IPS DF 19.7 (cell line): ENCODE data around the gene NAP1L4.
"Not testable (repeated sequence)": the region's sequence is repeated elsewhere in the genome, so short reads cannot be mapped to it uniquely, and the experiment has no call there.

ENCODE experiments used
- DNase-seq: peaks from one replicate; pipeline ENCODE4 v3.0.0-alpha.2; 2013; ENCODE audit warnings: low read depth, low spot score

The NAP1L4 gene

DNA sequence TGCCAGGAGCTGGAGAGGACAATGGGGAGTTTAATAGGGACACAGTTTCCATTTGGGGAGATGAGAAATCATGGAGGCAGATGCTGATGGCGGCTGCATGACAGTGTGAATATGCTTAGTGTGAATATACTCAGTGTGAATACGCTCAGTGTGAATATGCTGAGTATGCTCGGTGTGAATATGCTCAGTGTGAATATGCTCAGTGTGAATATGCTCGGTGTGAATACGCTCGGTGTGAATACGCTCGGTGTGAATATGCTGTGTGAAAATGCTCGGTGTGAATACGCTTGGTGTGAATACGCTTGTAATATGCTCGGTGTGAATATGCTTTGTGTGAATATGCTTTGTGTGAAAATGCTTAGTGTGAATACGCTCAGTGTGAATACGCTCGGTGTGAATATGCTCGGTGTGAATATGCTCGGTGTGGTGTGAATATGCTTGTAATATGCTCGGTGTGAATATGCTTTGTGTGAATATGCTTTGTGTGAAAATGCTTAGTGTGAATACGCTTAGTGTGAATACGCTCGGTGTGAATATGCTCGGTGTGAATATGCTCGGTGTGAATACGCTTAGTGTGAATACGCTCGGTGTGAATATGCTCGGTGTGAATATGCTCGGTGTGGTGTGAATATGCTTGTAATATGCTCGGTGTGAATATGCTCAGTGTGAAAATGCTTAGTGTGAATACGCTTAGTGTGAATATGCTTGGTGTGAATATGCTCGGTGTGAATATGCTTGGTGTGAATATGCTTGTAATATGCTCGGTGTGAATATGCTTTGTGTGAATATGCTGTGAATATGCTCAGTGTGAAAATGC lies 54.3 kb downstream of the NAP1L4 start:
- DNase-seq = not testable (repeated sequence)

DNA sequence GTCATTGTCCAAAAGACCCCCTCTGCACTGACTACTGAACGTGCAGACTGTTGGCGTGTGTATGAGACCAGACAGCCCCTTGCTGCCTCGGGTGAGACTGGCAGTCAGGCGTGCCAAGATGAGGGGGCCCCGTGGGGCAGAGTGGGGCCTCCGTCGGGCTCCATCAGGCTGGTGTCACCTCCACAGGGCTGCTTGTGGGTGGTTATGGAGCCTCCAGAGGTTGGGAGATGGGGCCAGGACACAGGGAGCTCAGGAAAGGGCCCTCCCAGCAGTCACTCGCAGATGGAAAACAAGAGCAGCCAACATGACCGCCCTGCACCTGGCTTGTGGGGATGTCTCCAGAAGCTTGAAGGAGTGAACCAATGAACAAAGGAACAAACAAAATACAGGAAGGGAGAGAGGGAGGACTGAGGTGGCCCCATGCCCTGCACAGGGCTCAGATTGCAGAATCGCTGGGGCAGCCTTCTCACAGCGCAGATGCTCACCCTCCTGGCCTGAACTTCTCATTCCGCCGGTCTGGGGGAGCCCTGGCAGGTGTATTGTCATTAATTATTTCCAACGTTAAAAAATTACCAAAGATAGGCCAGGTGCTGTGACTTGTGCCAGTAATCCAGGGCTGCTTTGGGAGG lies 57.4 kb downstream of the NAP1L4 start:
- DNase-seq = no peak

DNA sequence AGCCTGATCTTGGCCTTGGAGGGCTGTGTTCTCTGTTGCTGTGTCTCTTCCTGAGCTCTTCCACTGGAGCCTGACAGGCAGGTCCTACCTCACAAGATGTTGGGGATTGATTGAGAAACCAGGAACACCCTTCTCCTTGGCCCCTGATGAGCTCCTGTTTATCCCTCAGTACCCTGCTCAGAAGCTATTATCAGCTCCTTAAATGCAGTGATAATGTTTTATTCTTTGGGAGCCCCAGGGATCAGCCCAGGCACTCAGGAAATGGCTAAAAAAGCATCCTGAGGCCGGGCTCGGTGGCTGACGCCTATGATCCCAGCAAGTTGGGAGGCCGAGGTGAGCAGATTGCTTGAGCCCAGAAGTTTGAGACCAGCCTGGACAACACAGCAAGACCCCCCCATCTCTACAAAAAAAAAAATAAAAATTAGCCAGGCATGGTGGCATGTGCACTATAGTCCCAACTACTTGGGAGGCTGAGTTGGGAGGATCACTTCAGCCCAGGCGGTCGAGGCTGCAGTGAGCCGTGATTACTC lies 58.0 kb downstream of the NAP1L4 start:
- DNase-seq = no peak

DNA sequence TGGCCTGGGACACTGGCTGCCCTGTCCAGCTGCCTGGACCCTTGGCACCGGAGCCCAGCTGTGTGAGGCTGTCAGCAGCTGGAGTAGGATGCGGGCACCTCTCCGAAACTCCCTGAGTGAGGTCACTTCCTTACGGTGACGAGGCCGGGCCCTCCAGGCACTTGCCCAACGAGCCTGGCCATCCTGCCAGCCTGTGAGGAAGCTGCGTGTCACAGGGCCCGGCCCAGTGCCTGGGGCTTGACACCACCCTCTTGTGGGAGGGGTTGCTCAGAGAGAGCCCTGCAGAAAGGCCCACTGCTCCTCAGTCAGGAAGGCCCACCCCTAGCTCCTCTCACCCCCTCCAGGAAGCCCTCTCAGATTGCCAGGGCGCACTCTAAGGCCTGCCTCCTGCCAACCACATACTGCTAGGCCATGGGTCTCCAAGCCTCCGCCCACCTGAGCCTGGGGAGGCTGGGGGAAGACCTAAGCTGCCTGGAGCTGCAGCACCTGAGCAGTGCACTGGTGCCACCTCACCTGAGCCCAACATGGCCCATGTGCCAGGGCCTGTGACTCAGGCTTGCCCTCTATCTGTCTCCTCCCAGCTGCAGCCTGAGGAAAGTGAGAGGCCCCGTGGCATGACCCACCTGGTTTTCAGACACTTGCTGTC lies 58.6 kb downstream of the NAP1L4 start:
- DNase-seq = no peak

DNA sequence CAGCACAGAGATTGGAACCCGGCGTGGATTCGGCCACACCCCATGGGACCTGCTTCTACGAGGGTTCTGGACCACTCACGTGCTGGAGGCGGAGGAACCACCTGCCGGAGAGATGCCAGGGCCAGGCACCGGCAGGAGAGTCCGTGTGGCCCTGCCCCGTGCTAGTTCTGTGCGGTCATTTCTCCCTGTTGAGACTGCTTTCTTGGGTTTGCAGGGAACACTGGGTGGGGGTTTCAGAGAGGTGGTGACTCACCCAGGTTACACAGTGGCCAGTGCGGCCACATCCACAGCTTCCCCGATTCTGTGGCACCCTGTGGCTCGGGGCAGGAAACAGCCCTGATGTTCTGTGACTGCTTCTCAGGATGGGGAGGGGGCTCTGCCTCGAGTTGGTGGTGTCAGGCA lies 59.3 kb downstream of the NAP1L4 start:
- DNase-seq = no peak

DNA sequence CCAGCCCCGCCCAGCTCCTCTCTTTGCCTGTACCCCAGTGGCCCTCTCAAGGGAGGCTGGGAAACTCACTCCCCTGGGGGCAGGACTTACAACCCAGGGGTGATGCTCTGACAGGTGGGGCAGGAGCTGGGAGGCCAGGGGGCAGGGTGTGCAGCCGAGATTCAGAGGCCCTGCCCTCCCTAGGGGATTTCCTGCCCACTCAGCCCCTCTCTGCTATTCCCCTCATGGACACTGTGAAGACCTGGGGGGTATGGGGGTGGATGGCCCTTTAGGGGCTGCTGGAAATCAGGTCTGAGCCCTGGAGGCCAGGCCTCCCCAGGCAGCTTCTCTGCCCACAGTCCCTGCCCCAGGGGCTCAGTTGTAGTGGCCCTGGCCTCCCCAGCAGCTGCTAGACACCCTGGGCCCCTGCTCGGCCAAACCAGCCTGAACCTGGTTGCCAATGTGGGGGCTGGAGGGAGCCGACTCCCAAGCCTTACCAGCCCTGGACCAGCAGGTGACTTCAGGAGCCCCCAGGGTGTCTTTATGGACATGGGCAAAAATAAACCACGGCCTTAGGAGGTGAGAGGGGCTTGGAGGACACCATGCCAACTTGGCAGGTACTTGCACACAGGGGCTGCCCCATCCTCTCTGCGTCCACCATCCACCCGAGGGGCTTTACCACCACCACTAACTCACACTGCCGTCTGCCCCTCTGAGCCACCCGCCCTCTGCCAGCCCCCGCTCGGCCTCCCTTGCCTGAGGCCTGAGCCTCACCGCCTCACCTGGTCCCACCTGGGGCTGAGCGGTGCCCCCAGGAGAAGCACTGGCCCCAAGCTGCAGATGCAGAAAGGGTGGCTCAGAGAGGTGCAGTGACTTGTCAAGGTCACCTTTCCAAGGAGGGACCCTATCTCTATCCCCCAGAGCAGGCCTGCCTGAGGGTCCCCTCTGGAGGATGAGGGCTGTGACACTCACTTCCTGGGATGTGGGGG lies 60.1 kb downstream of the NAP1L4 start:
- DNase-seq = no peak

DNA sequence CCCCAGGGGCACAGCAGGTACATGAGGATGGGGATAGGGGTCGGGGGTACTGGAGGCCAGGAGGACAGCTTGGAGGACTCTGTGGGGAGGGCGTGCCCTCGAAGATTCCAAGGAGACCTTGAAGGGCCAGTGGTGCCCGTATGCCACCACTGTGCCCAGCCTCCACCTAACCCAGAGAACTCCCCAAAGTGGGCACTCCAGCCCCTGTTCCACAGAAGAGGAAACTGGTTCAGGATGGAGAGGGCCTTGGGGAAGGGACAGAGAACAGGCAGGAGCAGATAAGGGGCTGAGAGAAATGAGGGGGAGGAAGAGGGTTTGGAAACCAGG lies 60.7 kb downstream of the NAP1L4 start:
- no peak for DNase-seq

DNA sequence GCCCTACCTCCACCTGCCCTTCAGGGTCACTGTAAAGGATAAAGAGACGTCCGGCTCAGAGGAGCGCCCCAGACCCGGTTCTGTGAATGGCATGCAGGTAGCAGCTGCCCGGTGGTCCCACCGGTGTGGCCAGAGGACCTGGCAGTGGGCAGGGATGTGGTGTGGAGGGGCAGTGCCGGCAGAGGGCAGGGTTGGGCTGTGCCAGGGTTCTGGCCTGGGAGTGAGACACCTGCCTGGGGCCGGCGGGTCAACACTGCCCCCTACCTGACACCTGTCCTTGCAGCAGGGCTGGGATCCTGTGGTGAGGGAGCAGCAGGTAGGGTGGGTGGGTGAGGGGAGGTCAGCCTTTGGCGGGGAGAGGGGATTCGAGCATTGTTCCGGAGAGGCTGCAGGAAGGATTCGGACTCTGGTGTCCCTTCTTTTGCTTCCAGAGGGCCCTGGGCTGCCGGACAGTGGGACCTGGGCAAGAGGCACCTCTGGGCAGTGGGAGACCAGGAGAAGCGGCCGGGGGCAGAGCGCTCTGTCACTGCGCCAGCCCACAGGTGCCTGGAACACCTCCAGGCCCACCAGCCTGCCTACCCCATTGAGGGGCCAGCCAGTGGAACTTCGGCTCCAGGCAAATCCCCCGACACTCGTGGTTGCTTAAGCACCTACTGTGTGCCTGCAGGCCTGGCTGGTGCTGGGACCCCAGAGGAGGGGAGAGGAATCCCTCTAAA lies 61.3 kb downstream of the NAP1L4 start:
- peak; percentile 72 for DNase-seq

DNA sequence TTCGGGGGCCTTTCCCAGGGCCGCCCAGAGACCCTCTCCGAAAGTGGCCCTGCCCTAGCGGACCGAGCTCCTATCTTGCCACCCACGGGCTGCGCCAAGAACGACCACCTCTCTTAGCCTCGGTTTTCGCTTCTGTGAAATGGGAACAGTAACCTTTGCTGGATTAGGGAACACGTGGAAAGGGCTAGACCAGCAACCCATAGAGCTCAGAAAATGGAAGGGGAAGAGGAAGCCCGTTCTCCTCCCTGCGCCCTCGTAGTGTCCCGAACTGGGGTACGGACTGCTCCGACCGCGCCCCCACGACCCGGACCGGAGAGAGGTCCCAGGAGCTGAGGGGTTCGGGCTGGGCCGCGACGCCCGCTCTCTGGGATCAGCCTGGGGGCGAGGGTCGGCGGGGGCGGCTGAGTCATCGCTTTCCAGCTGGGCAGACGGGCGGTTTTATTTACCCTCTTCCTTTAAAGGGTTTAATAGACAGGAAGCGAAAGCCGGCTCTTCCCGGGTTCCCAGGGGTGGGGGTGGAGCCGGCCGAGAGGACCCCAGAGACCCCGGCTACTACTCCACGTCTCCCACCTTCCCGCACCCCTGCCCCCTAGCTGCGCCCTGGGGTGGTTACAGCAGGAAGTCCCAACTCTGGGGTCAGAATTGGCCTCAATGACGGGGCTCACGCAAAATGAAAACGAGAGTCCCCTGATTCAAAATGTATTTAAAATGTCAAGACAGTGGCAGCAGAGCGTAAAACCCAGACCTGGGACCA lies 62.0 kb downstream of the NAP1L4 start:
- DNase-seq = no peak

DNA sequence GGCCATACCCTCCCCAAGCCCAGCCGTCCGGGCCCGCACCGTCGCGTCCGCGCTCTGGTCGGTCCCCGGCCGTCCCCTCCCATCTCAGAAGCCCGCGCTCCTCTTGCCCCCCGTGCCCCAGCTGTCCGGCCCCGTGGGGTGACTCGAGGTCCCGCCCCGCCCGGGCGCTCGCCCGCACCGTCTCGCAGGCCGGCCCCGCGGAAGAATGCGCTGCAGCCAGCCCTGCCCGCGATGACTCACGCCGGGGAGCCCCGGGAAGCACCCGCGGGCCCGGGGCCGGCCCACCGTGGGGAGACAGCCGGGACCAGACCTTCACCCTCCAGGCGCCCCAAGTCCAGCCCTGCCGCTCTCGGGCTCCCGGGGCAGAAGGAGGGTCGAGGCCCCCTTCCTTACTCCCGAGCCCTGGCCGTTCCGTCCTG lies 62.6 kb downstream of the NAP1L4 start:
- DNase-seq = no peak

DNA sequence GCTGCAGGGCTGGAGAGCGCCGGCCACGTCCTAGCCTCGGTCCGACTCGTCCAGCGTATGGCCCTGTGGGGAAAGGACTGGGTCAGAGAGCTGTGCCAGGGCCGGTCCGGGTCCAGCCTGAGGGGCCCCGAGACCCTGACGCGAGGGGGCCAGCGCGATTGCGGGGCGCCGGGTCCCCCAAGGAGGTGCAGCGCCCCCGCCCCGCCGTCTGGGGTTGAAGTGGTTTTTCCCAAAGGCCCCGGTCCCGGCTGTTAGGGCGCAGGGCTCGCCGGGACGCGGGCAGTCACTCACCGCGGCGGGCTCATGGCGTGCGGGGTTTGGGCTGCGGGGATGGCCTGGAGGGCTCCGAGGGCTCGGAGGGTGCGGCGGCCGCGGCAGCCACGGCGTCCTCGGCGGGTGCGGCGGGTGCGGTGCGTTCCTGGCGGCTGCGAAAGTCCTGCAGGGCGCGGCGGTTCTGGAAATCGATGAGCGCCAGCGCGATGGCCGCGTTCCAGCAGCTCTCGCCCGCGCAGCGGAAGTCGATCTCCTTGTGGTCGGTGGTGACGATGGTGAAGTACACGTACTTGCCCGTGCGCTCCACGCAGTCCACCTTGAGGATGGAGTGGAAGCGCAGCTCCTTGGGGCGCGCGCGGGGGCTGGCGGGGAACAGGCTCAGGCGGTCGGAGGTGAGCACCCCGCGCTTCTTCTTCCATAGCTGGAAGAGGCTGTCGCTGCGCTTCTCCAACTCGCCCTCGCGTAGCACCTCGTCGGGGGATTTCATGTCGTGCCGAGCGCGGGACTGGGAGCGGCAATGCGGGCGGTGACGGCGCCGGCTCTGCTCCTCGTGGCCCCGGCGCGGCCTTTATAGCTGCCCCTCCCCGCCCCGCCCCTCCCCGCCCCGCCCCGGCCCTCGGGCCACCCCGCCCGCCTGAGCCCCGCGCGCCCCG lies 63.3 kb downstream of the NAP1L4 start, which contains the start of gene PHLDA2:
Gene PHLDA2, minus strand, starts transcription at position 816 of the 926 bp plus-strand sequence. Its CDS starts 56 bp downstream, at position 760.
- no peak for DNase-seq

DNA sequence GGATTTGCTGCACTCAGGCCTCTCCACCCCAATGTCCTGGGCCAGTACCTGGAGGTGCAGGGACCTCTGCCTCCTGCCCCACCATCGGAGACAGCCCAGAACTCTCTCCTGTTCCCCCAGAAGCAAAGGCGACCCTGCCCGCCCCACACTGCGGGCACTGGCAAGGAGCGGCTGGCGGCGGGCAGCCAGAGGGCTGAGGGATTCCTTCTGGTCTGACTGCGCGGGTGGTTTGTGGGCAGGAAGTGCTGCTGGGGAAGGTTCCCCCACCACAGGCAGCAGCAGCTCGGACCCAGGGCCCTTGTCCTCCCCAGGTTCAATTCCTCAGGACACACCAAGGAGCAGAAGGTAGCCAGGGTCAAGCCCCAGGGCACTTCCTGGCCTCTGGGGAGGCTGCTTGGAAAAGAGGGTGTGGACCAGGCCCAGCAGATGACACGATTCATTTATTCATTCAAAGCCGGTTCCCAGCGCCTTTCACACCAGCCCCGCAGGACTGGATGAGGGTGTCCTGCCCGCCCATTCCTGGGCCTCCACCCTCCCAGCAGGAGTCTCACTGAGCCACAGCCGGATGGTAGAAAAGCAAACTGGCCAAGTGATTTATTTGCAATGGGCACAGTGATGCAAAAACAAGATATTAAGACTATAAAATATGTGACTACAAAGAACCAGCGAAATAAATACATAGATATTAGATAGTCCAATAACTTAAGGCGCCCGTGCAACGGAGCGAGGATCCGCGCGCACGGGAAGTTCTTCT lies 64.1 kb downstream of the NAP1L4 start:
- no peak for DNase-seq

DNA sequence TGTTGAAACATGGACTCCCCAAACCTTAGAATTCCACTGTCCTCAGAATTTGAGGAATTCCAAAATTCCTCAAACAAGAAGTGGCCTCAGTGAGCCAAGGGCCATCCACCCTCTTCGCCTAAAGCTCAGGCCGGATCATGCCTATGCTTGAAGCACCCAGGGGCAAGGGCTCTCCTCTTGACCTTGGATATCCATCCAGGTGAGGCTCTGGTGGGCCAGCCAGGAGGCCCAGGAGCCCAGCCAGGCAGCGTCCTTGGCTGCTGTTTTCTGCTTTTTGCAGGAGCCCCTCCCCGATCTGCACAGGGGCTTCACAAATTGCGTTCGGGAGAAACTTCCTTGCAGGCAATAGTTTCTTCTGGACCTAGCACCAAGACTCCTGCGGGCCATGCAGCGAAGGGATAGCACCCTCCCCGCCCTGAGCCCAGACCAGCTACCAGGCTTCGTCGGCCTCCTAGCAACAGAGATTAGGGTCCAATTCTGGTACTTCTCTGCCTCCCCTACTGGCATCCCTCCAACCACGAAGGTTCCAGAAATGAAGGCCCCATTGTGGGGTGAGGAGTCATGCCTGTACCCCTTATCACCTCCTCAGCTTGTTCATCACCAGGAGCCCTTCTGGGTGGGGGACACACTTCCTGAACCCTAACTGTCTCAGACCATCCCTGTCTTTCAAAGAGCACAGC lies 64.9 kb downstream of the NAP1L4 start:
- no peak for DNase-seq

DNA sequence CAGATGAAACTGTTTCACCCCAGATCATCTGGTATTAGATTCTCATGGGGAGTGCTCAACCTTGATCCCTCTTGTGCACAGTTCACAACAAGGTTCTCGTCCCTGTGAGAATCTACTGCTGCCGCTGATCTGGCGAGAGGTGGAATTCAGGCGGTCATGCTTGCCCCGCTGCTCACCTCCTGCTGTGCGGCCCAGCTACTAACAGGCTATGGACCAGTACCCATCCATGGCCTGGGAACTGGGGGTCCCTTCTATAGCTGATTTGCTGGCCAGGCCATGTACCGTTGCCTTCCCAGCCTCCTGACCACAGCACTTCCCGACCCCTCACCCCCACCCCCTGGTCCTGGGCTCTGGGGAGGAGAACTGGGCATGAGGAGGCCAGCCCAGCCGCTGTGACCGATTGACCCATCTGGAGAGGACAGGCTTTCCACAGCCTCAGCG lies 65.5 kb downstream of the NAP1L4 start:
- DNase-seq = no peak

DNA sequence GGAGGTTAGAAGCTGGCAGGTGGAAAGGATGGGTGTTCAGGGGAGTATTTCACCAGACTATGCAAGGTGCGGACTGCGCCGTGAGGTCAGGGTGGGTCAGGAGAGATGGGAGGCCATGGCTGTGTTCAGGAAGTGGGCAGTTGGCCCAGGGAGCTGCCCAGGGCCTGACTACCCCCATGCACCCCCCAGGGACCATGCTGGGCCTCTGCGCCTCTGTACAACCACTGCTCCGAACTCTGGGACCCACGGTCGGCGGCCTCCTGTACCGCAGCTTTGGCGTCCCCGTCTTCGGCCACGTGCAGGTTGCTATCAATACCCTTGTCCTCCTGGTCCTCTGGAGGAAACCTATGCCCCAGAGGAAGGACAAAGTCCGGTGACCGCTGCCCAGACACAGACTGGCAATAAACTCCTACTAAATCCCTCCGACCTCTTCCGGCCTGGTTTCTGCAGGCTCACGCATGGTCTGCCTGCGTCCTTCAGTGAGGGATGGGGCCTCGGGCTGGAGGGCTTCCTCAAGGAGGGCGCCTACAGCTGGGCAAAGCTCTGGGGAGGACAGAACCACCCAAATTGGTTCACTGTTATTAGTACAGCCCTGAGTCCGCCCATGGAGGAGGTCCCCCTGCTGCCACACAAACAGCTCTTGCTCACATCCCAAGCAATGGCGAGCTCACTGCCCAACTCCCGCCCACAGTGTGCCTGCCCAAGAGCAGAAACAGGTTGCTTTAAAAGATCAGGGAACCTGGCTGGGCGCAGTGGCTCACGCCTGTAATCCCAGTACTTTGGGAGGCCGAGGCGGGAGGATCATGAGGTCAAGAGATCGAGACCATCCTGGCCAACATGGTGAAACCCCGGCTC lies 67.1 kb downstream of the NAP1L4 start:
- DNase-seq = no peak

DNA sequence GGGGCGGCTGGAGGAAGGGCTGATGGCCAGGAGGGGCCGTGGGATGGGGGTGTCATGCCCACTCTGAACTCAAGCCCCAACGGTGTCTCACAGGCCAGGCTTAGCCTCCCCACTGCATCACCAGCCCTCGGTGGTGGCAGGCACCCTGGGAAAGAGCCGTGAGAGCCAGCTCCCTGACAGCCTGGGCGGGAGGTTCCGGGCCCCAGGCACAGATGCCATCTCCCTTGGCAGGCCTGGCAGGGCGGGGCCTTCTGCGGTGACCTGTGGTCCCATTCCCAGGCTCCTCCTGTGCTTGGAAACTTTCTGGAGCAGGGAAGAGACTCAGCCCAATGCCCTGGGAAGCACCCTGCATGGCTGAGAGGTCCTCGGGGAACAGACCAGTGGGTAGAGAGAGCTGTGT lies 67.7 kb downstream of the NAP1L4 start:
- DNase-seq = no peak
